T-cell (primary cell): ENCODE data around the gene SMAD4. TPM values are rescaled to one million over a fixed set of nuclear protein-coding genes. Genes with fewer than 3 reads are reported as not detected.

ENCODE experiments used
- ATAC-seq, 4 experiments: fragments of 200-7000 bp in 3 of 4; fragments of 150-1000 bp in 1 of 4; cut with Tn5 transposase; replicated peaks in 1 of 4; 1 replicate in 3 of 4; 2 replicates in 1 of 4; pipeline ENCODE4 v1.10.0; 2021; ENCODE audit warnings: moderate library complexity in 3 of 4, mild to moderate bottlenecking in 2 of 4, moderate number of reproducible peaks in 1 of 4
- CTCF ChIA-PET, 2 donors: fragments of 300-600 bp; sonication (Branson Sonifier 250); formaldehyde crosslinking; loops; one replicate each; lab custom pipeline; 2022; ENCODE audit warnings: antibody characterized with exemption in 2 of 2; lab: Charles Lee
- POLR2A ChIA-PET, 2 donors: fragments of 300-600 bp; sonication (Branson Sonifier 250); formaldehyde crosslinking; loops; one replicate each; lab custom pipeline; 2022; ENCODE audit warnings: antibody characterized with exemption in 2 of 2; lab: Charles Lee
- DNase-seq, 35 experiments: peaks; one replicate each; pipeline versions ENCODE4 v3.0.0 to v3.0.0-alpha.2; 2013 to 2023
- H3K27ac ChIP-seq: one replicate; pipeline ENCODE4 v1.5.1; 2013; ENCODE audit warnings: low read length
- H3K27me3 ChIP-seq, 2 experiments: replicated peaks in 1 of 2; 1 replicate in 1 of 2; 2 replicates in 1 of 2; pipeline versions ENCODE4 v1.6.1 to v1.7.0; 2013; ENCODE audit warnings: low read length in 1 of 2, mixed read lengths in 1 of 2; ENCODE audit not compliant: control insufficient read depth in 2 of 2, insufficient read depth in 2 of 2; ENCODE audit errors: extremely low read depth in 1 of 2
- H3K36me3 ChIP-seq, 2 donors: 1 replicate in 1 of 2; 2 replicates in 1 of 2; pipeline versions ENCODE4 v1.6.1 to v1.7.0; 2013; ENCODE audit warnings: low read length in 1 of 2; ENCODE audit not compliant: control insufficient read depth in 2 of 2, insufficient read depth in 1 of 2; ENCODE audit errors: extremely low read depth in 1 of 2
- H3K4me1 ChIP-seq, 2 experiments: 1 replicate in 1 of 2; 2 replicates in 1 of 2; pipeline versions ENCODE4 v1.6.1 to v1.7.0; 2013; ENCODE audit warnings: low read length in 2 of 2, mixed read lengths in 1 of 2; ENCODE audit not compliant: insufficient read depth in 2 of 2, control insufficient read depth in 1 of 2; ENCODE audit errors: extremely low read depth in 1 of 2
- H3K4me3 ChIP-seq, 2 donors: 1 replicate in 1 of 2; 2 replicates in 1 of 2; pipeline versions ENCODE4 v1.5.1 to v1.7.0; 2013; ENCODE audit warnings: mild to moderate bottlenecking in 2 of 2, low read length in 1 of 2, moderate library complexity in 1 of 2; ENCODE audit not compliant: control insufficient read depth in 1 of 2; ENCODE audit errors: extremely low read depth in 1 of 2
- H3K9me3 ChIP-seq: 2 replicates; pipeline ENCODE4 v1.7.0; 2013
- H3K27ac Mint-ChIP-seq, 2 donors: one replicate each; pipeline ENCODE4 v1.8.0; 2020 to 2021; ENCODE audit warnings: mild to moderate bottlenecking in 2 of 2, mixed read lengths in 2 of 2
- H3K27me3 Mint-ChIP-seq, 2 donors: one replicate each; pipeline ENCODE4 v1.8.0; 2021 to 2022; ENCODE audit warnings: mixed read lengths in 2 of 2
- H3K36me3 Mint-ChIP-seq: one replicate; pipeline ENCODE4 v1.8.0; 2021; ENCODE audit warnings: mixed read lengths
- H3K4me1 Mint-ChIP-seq, 3 donors: one replicate each; pipeline ENCODE4 v1.8.0; 2020 to 2022; ENCODE audit warnings: mixed read lengths in 3 of 3, mild to moderate bottlenecking in 1 of 3
- H3K4me3 Mint-ChIP-seq, 3 donors: one replicate each; pipeline ENCODE4 v1.8.0; 2020 to 2022; ENCODE audit warnings: mild to moderate bottlenecking in 3 of 3, mixed read lengths in 3 of 3, moderate library complexity in 3 of 3
- H3K9me3 Mint-ChIP-seq, 3 donors: one replicate each; pipeline ENCODE4 v1.8.0; 2020 to 2022; ENCODE audit warnings: mixed read lengths in 3 of 3
- WGBS: methylation state at CpG from one replicate; pipeline ENCODE4 v1.1.5; 2013; ENCODE audit warnings: missing lambda C conversion rate; ENCODE audit not compliant: insufficient coverage; 5-methylcytosine and 5-hydroxymethylcytosine counted together
- total RNA-seq, 35 experiments: library from RNA in 6 of 35; stranded (reverse) in 6 of 35; fragments of 120-200 nt in 1 of 35; gene quantifications; one replicate each; pipeline versions ENCODE4 v1.2.1 to v1.2.4 and lab custom pipeline; 2013 to 2026

SMAD4 gene
- total RNA-seq, 5 donors from 2014 or later (not counting 1 experiment from before 2014, with no cell fraction given) = 80.9 to 124 (median 117) TPM

DNA sequence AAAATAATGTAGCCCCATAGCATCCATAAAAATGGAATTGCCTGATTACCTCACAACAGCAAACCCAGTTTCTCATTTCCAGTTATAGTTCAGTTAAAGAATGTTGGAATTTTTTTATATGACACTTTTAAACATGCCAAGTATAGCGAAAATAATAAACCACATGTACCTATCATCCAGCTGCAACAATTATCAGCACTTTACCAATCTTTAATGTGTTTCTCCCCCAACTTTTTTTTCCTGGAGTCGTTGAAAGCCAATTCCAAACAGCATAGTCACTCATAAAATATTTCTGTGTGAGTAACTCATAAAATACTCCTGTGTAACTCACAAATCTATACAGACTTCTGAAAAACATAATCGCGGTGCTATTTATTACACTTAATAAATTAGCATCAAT lies 38.1 kb downstream of the SMAD4 start:
- ChIA-PET POLR2A (no interaction called here), CTCF (no interaction called here)
- Mint-ChIP-seq H3K4me1 (peaks cover 37 to 43% (median 42%) of the 10 kb centered on the region in 3 donors), H3K9me3 (no peaks in the 10 kb centered on the region), H3K27me3 (no peaks in the 10 kb centered on the region), H3K4me3 (no peak overlapping the region), H3K36me3 (peaks cover 64% of the 10 kb centered on the region), H3K27ac (no peak overlapping the region)
- peaks cover 0 to 49% of the 10 kb centered on the region in 2 donors for H3K36me3 ChIP-seq
- WGBS = 100% methylated on average over 1 of the region's 4 CpGs
- no peak overlapping the region for H3K27ac ChIP-seq
- ATAC-seq = no peak
- DNase-seq = no peak
- no peaks in the 10 kb centered on the region for H3K27me3 ChIP-seq
- no peak overlapping the region for H3K4me3 ChIP-seq
- no peaks in the 10 kb centered on the region for H3K4me1 ChIP-seq
- no peaks in the 10 kb centered on the region for H3K9me3 ChIP-seq

DNA sequence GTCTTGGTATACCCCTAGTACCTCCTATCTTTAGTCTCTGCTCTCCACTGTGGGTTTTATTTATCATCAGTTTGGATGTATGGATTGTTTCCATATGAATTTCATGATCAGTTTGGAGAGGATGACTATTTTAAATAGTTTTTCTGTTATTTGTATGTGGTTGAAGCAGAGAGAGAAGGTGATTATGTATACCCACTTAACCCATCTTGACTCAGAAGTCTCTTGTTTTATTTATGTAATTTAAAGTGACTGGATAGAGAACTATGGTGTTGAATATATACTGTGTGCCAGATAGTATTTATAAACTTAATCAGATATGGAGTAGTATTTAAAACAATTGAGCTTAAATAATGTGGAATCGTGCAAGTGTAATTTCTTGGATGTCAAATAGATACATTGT lies 39.9 kb downstream of the SMAD4 start:
- Mint-ChIP-seq H3K27me3 (no peaks in the 10 kb centered on the region), H3K27ac (no peak overlapping the region), H3K4me1 (peaks cover 45 to 51% (median 47%) of the 10 kb centered on the region in 3 donors), H3K9me3 (no peaks in the 10 kb centered on the region), H3K36me3 (peaks cover 58% of the 10 kb centered on the region), H3K4me3 (no peak overlapping the region)
- ATAC-seq = no peak
- CTCF ChIA-PET = no interaction called here
- no peak for DNase-seq
- Histone ChIP-seq H3K4me1 (peaks cover 4 to 7% of the 10 kb centered on the region in 2 experiments), H3K36me3 (peaks cover 0 to 45% of the 10 kb centered on the region in 2 donors), H3K9me3 (no peaks in the 10 kb centered on the region), H3K27ac (no peak overlapping the region), H3K4me3 (no peak overlapping the region), H3K27me3 (no peaks in the 10 kb centered on the region)
- no CpG with 5 or more reads among the region's 1 CpG for WGBS
- POLR2A ChIA-PET = no interaction called here

- H3K36me3 Mint-ChIP-seq = peaks cover 56% of the 10 kb centered on the region
- H3K4me1 Mint-ChIP-seq = peaks cover 48 to 50% (median 48%) of the 10 kb centered on the region in 3 donors
- H3K27me3 Mint-ChIP-seq = no peaks in the 10 kb centered on the region
- CTCF ChIA-PET = no interaction called here
- Histone ChIP-seq H3K27ac (no peak overlapping the region), H3K4me1 (peaks cover 4 to 7% of the 10 kb centered on the region in 2 experiments), H3K36me3 (peaks cover 0 to 41% of the 10 kb centered on the region in 2 donors), H3K9me3 (no peaks in the 10 kb centered on the region), H3K27me3 (no peaks in the 10 kb centered on the region), H3K4me3 (no peak overlapping the region)
- no peaks in the 10 kb centered on the region for H3K9me3 Mint-ChIP-seq
- POLR2A ChIA-PET = no interaction called here
- no peak for DNase-seq
- ATAC-seq = no peak
- no CpG with 5 or more reads among the region's 2 CpGs for WGBS
- no peak overlapping the region for H3K27ac Mint-ChIP-seq
- no peak overlapping the region for H3K4me3 Mint-ChIP-seq
These were observed 40.5 kb downstream of the SMAD4 start for GRCh38 chr18:51070545-51070944.

GRCh38 chr18:51072586-51073313 lies 42.7 kb downstream of the SMAD4 start:
- no peak overlapping the region for H3K4me3 Mint-ChIP-seq
- no peaks in the 10 kb centered on the region for H3K9me3 Mint-ChIP-seq
- 100% methylated on average over 1 of the region's 6 CpGs for WGBS
- peaks cover 0 to 44% of the 10 kb centered on the region in 2 donors for H3K36me3 ChIP-seq
- H3K36me3 Mint-ChIP-seq = peaks cover 73% of the 10 kb centered on the region
- H3K4me3 ChIP-seq = no peak overlapping the region
- peaks cover 4 to 7% of the 10 kb centered on the region in 2 experiments for H3K4me1 ChIP-seq
- no peak overlapping the region for H3K27ac ChIP-seq
- ATAC-seq (no peak), DNase-seq (no peak)
- H3K27me3 Mint-ChIP-seq = no peaks in the 10 kb centered on the region
- H3K27me3 ChIP-seq = no peaks in the 10 kb centered on the region
- H3K27ac Mint-ChIP-seq = no peak overlapping the region
- ChIA-PET POLR2A (interaction anchor here in 1 of 2 donors (0.5 kb wide), 1 partner anchor 15 kb away, joined by 3 read pairs; no protein-coding TSS in a partner anchor), CTCF (no interaction called here)
- no peaks in the 10 kb centered on the region for H3K9me3 ChIP-seq
- peaks cover 50 to 54% (median 51%) of the 10 kb centered on the region in 3 donors for H3K4me1 Mint-ChIP-seq

DNA sequence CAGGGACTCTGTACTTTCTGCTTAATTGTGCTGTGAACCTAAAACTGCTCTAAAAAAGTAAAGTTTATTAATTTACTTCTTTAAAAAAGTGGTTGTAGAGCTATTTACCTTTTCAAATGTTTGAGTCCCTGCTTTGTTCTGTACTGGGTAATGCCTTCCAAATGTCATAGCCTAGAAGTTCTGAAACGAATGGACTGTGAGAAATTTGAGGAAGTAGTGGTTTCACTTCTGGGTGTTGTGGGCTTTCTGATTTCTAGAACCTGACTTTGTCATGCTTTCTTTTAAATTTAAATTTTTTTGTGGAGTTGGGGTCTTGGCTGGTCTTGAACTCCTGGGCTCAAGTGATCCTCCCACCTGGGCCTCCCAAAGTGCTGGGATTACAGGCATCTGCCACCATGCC lies 44.6 kb downstream of the SMAD4 start:
- no peaks in the 10 kb centered on the region for H3K27me3 ChIP-seq
- WGBS = 0% methylated on average over 1 of the region's 1 CpG
- H3K9me3 ChIP-seq = no peaks in the 10 kb centered on the region
- ChIA-PET CTCF (no interaction called here), POLR2A (no interaction called here)
- H3K36me3 ChIP-seq = peaks cover 3 to 45% of the 10 kb centered on the region in 2 donors
- no peak overlapping the region for H3K4me3 Mint-ChIP-seq
- H3K4me1 Mint-ChIP-seq = peaks cover 44 to 48% (median 48%) of the 10 kb centered on the region in 3 donors
- H3K9me3 Mint-ChIP-seq = no peaks in the 10 kb centered on the region
- no peak for ATAC-seq
- no peaks in the 10 kb centered on the region for H3K27me3 Mint-ChIP-seq
- DNase-seq = peak in 1 of 35 experiments; percentile 2
- H3K27ac Mint-ChIP-seq = peak overlapping the region in 1 of 2 donors; percentile 32
- H3K27ac ChIP-seq = no peak overlapping the region
- H3K4me3 ChIP-seq = no peak overlapping the region
- peaks cover 4 to 7% of the 10 kb centered on the region in 2 experiments for H3K4me1 ChIP-seq
- peaks cover 73% of the 10 kb centered on the region for H3K36me3 Mint-ChIP-seq

- WGBS = 92% methylated on average over 3 of the region's 4 CpGs
- POLR2A ChIA-PET = interaction anchor here in 1 of 2 donors (0.6 kb wide), 1 partner anchor 11 kb away, joined by 6 read pairs; no protein-coding TSS in a partner anchor
- Histone ChIP-seq H3K9me3 (no peaks in the 10 kb centered on the region), H3K4me3 (no peak overlapping the region), H3K27ac (no peak overlapping the region), H3K36me3 (peaks cover 3 to 52% of the 10 kb centered on the region in 2 donors), H3K27me3 (no peaks in the 10 kb centered on the region), H3K4me1 (peaks cover 4 to 7% of the 10 kb centered on the region in 2 experiments)
- H3K4me3 Mint-ChIP-seq = no peak overlapping the region
- DNase-seq (no peak), ATAC-seq (no peak)
- H3K27me3 Mint-ChIP-seq = no peaks in the 10 kb centered on the region
- no peaks in the 10 kb centered on the region for H3K9me3 Mint-ChIP-seq
- H3K4me1 Mint-ChIP-seq = peaks cover 29 to 39% (median 35%) of the 10 kb centered on the region in 3 donors
- CTCF ChIA-PET = no interaction called here
- H3K27ac Mint-ChIP-seq = no peak overlapping the region
- peaks cover 74% of the 10 kb centered on the region for H3K36me3 Mint-ChIP-seq
These were observed 46.5 kb downstream of the SMAD4 start for GRCh38 chr18:51076503-51076902.
